Glomerular visceral epithelial cell (primary cell): ENCODE data around the gene FOXC1.

Source experiments
- DNase-seq: peaks from one replicate; pipeline ENCODE4 v3.0.0-alpha.2; 2016; ENCODE audit errors: extremely low spot score

FOXC1 gene

GRCh38 chr6:1584996-1585668 is 24.6 kb upstream of the FOXC1 start:
- DNase-seq: no peak

- DNase-seq: no peak
Measured at GRCh38 chr6:1585669-1586049, 24.1 kb upstream of the FOXC1 start.

GRCh38 chr6:1586256-1586655 is 23.5 kb upstream of the FOXC1 start:
- no peak for DNase-seq

- no peak for DNase-seq
Measured at GRCh38 chr6:1586861-1587450, 22.8 kb upstream of the FOXC1 start.

GRCh38 chr6:1587546-1587945 is 22.2 kb upstream of the FOXC1 start:
- DNase-seq: no peak

- no peak for DNase-seq
Measured at GRCh38 chr6:1587977-1588376, 21.7 kb upstream of the FOXC1 start.

GRCh38 chr6:1589208-1589607 is 20.5 kb upstream of the FOXC1 start:
- DNase-seq: no peak

GRCh38 chr6:1590580-1590979 is 19.1 kb upstream of the FOXC1 start:
- DNase-seq: no peak

GRCh38 chr6:1591243-1591642 is 18.5 kb upstream of the FOXC1 start:
- DNase-seq: no peak

- no peak for DNase-seq
Measured at GRCh38 chr6:1591926-1592325, 17.8 kb upstream of the FOXC1 start.

- DNase-seq: no peak
Measured at GRCh38 chr6:1592852-1593251, 16.9 kb upstream of the FOXC1 start.

GRCh38 chr6:1593286-1593957 is 16.3 kb upstream of the FOXC1 start:
- DNase-seq: no peak

GRCh38 chr6:1593958-1594314 is 15.8 kb upstream of the FOXC1 start:
- DNase-seq: no peak

GRCh38 chr6:1594445-1595200 is 15.1 kb upstream of the FOXC1 start:
- no peak for DNase-seq

GRCh38 chr6:1595271-1596087 is 14.2 kb upstream of the FOXC1 start:
- DNase-seq: no peak

- DNase-seq: peak; percentile 53
Measured at GRCh38 chr6:1596088-1596852, 13.4 kb upstream of the FOXC1 start.

- DNase-seq: no peak
Measured at GRCh38 chr6:1597121-1597744, 12.5 kb upstream of the FOXC1 start.

- no peak for DNase-seq
Measured at GRCh38 chr6:1597924-1598323, 11.8 kb upstream of the FOXC1 start.

GRCh38 chr6:1598433-1598832 is 11.3 kb upstream of the FOXC1 start:
- no peak for DNase-seq

GRCh38 chr6:1598886-1599285 is 10.8 kb upstream of the FOXC1 start:
- no peak for DNase-seq

GRCh38 chr6:1599469-1599868 is 10.2 kb upstream of the FOXC1 start:
- DNase-seq: no peak
